HEK293T (cell line): Measurements from ENCODE around the gene TAF3.
A peak's percentile ranks its signal among the peaks of the same experiment; 100 is the strongest.

Experiments
- CTCF ChIA-PET: fragments of 350-600 bp; formaldehyde crosslinking; extraction: SDS; loops from one replicate; lab custom pipeline; 2021; ENCODE audit warnings: antibody characterized with exemption, inconsistent platforms; lab: Yijun Ruan, JAX
- POLR2A ChIA-PET: fragments of 350-600 bp; formaldehyde crosslinking; extraction: SDS; loops from one replicate; lab custom pipeline; 2020; ENCODE audit warnings: antibody characterized with exemption, inconsistent platforms; lab: Yijun Ruan, JAX
- DNase-seq: peaks from one replicate; pipeline ENCODE4 v3.0.0; 2012; ENCODE audit warnings: mixed read lengths; ENCODE audit errors: extremely low spot score
- ARNT ChIP-seq: fragments of 450-650 bp; IDR thresholded peaks from 2 replicates; pipeline ENCODE4 v1.6.1; 2017; ENCODE audit warnings: mild to moderate bottlenecking
- BHLHE40 ChIP-seq: fragments of 450-650 bp; IDR thresholded peaks from 2 replicates; pipeline ENCODE4 v1.6.1; 2016; ENCODE audit warnings: mild to moderate bottlenecking, moderate library complexity, borderline replicate concordance
- CTBP1 ChIP-seq: fragments of 450-650 bp; IDR thresholded peaks from 2 replicates; pipeline ENCODE4 v1.6.1; 2016; ENCODE audit warnings: borderline replicate concordance
- ELF4 ChIP-seq: fragments of 450-650 bp; IDR thresholded peaks from 2 replicates; pipeline ENCODE4 v1.6.1; 2017; ENCODE audit warnings: antibody characterized with exemption
- FOXA1 ChIP-seq: fragments of 450-650 bp; IDR thresholded peaks from 2 replicates; pipeline ENCODE4 v1.6.1; 2016; ENCODE audit warnings: mild to moderate bottlenecking
- FOXK2 ChIP-seq: fragments of 450-650 bp; IDR thresholded peaks from 2 replicates; pipeline ENCODE4 v1.6.1; 2016; ENCODE audit warnings: mild to moderate bottlenecking
- FOXM1 ChIP-seq: fragments of 450-650 bp; IDR thresholded peaks from 2 replicates; pipeline ENCODE4 v1.6.1; 2017; ENCODE audit warnings: mild to moderate bottlenecking, borderline replicate concordance
- HDGF ChIP-seq: fragments of 450-650 bp; IDR thresholded peaks from 2 replicates; pipeline ENCODE4 v1.6.1; 2017; ENCODE audit warnings: antibody characterized with exemption, borderline replicate concordance
- L3MBTL2 ChIP-seq: fragments of 450-650 bp; conservative IDR thresholded peaks from 2 replicates; pipeline ENCODE4 v1.6.1; 2016; ENCODE audit warnings: mild to moderate bottlenecking
- LEF1 ChIP-seq: fragments of 450-650 bp; IDR thresholded peaks from 2 replicates; pipeline ENCODE4 v1.6.1; 2017; ENCODE audit warnings: mild to moderate bottlenecking, borderline replicate concordance
- NFRKB ChIP-seq: fragments of 450-650 bp; IDR thresholded peaks from 2 replicates; pipeline ENCODE4 v1.6.1; 2016; ENCODE audit warnings: mild to moderate bottlenecking, moderate library complexity
- PKNOX1 ChIP-seq: fragments of 450-650 bp; IDR thresholded peaks from 2 replicates; pipeline ENCODE4 v1.6.1; 2016
- SP1 ChIP-seq: fragments of 450-650 bp; IDR thresholded peaks from 2 replicates; pipeline ENCODE4 v1.6.1; 2017
- SUZ12 ChIP-seq: fragments of 450-650 bp; IDR thresholded peaks from 2 replicates; pipeline ENCODE4 v1.6.1; 2016; ENCODE audit warnings: mild to moderate bottlenecking
- TARDBP ChIP-seq: fragments of 450-650 bp; IDR thresholded peaks from 2 replicates; pipeline ENCODE4 v1.6.1; 2016
- ZNF384 ChIP-seq: fragments of 450-650 bp; IDR thresholded peaks from 2 replicates; pipeline ENCODE4 v1.6.1; 2016

TAF3 gene

GRCh38 chr10:7965457-7965856, 147.2 kb downstream of the TAF3 start:
- ChIA-PET POLR2A (no interaction called here), CTCF (no interaction called here)
- DNase-seq = no peak
- TF ChIP-seq CTBP1 (no peak), FOXA1 (no peak), FOXK2 (no peak), LEF1 (no peak), ELF4 (no peak), ARNT (no peak), L3MBTL2 (no peak), ZNF384 (no peak), NFRKB (no peak), SP1 (no peak), SUZ12 (no peak), TARDBP (no peak), HDGF (no peak)

GRCh38 chr10:7967035-7967434, 148.7 kb downstream of the TAF3 start:
- ChIA-PET POLR2A (no interaction called here), CTCF (no interaction called here)
- DNase-seq = no peak
- TF ChIP-seq BHLHE40 (no peak), PKNOX1 (peak; percentile 49)

GRCh38 chr10:7968510-7969112, 150.3 kb downstream of the TAF3 start:
- POLR2A ChIA-PET = no interaction called here
- TF ChIP-seq TARDBP (no peak), PKNOX1 (peak; percentile 70)
- CTCF ChIA-PET = no interaction called here
- no peak for DNase-seq

DNA sequence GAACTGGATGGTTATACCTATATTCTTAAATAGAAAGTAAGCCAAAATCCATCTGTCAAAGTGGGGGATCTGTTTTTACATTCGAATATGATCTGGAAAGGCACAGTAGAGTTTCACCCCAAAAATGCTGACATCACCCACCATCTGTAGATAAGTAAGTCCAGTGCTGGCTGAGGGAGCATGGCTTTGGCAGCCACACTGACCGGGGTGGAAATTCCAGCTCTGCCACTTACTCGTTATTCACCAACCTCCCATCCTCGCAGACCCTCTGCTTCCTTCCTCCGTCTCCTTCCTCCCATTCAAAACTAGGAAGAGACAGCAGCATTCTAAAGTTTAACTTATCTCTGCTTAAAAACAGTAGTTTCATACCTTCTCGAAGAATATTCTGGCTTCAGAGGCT, 151.3 kb downstream of the TAF3 start:
- TF ChIP-seq FOXM1 = no peak
- no peak for TF ChIP-seq NFRKB
- no peak for TF ChIP-seq HDGF
- TF ChIP-seq CTBP1 = no peak
- TF ChIP-seq ELF4 = no peak
- no peak for TF ChIP-seq PKNOX1
- no peak for TF ChIP-seq L3MBTL2
- TF ChIP-seq ZNF384 = no peak
- no peak for TF ChIP-seq BHLHE40
- DNase-seq = no peak
- POLR2A ChIA-PET = no interaction called here
- CTCF ChIA-PET = no interaction called here

DNA sequence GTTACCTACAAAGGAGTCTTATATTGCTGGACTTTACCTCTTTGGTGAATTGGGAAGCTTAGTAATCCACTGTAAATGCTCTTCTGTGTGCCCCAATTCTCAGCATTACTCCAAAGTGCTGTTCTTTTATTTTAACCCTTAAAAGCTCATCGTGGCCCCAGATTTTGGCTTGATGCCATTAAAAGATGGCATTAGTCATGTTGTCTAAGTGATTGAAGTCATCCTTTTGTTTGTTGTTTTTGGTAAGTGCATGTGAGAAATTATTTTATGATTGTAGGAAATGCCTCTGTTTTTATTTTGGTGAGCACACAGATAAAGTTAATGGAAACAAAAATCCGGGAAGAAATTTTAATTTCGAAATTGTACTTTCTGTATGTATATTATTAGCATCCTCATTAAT, 153.6 kb downstream of the TAF3 start:
- no peak for DNase-seq
- POLR2A ChIA-PET = interaction anchor here (1.2 kb wide), 1 partner anchor 184 kb away, joined by 3 read pairs; the partner anchor contains the start of genes ATP5F1C and KIN
- no peak for TF ChIP-seq FOXM1
- no peak for TF ChIP-seq FOXK2
- TF ChIP-seq ELF4 = no peak
- no peak for TF ChIP-seq TARDBP
- no peak for TF ChIP-seq NFRKB
- TF ChIP-seq ARNT = no peak
- no peak for TF ChIP-seq BHLHE40
- no peak for TF ChIP-seq PKNOX1
- CTCF ChIA-PET = no interaction called here

GRCh38 chr10:7972367-7972766, 154.1 kb downstream of the TAF3 start:
- DNase-seq = no peak
- POLR2A ChIA-PET = no interaction called here
- CTCF ChIA-PET = no interaction called here
- TF ChIP-seq HDGF = no peak
- no peak for TF ChIP-seq LEF1
- no peak for TF ChIP-seq ARNT
- TF ChIP-seq FOXK2 = no peak
- no peak for TF ChIP-seq FOXA1
- no peak for TF ChIP-seq NFRKB
- no peak for TF ChIP-seq ZNF384
- no peak for TF ChIP-seq BHLHE40
- TF ChIP-seq FOXM1 = no peak

GRCh38 chr10:7980196-7980595, 161.9 kb downstream of the TAF3 start:
- DNase-seq = no peak
- ChIA-PET POLR2A (no interaction called here), CTCF (no interaction called here)
- no peak for TF ChIP-seq HDGF
- TF ChIP-seq SUZ12 = no peak
- TF ChIP-seq SP1 = no peak
- no peak for TF ChIP-seq FOXK2
- TF ChIP-seq ELF4 = no peak
- no peak for TF ChIP-seq LEF1
- TF ChIP-seq CTBP1 = no peak
- no peak for TF ChIP-seq FOXM1
- no peak for TF ChIP-seq L3MBTL2
